ENCODE data around the gene NT5C1A. TPM values are rescaled to one million over a fixed set of nuclear protein-coding genes. Genes with fewer than 3 reads are reported as not detected.

NT5C1A gene
- total RNA-seq, 1 experiment from 2014 or later: not detected

DNA sequence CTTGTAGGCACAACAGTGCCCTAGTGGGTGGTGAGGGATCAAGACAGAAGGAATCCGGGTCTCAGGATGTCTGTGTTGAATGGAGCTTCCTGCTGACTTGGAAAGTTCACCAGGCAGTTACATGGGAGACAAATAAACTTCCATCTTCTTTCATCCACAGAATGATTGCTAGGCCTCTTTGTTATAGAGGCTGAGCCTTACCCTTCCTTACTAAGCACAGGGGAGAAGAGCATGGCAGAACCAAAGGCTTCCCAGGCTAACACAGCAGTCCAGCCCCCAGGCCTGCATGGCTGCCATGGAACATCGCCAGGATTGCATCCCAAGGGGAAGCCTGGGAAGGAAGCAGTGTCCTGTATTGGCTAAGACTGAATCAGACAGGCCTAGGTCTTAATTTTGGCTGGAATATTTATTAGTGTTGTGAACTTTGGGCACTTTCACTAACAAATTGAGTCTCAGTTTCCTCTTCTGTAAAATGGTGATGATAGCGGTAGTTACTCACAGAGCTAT, 51.2 kb downstream of the NT5C1A start:
- no peak overlapping the region for H3K23ac ChIP-seq (ENCODE audit: insufficient read length, low read depth, low read length)
- H4K8ac ChIP-seq (replicated peaks; ENCODE audit: insufficient read length, low read depth, low read length): no peak overlapping the region
- no peak overlapping the region for H3K4me2 ChIP-seq (ENCODE audit: insufficient read depth, insufficient read length, low read length)
- Mint-ChIP-seq H3K27ac (no peak overlapping the region), H3K36me3 (ENCODE audit: insufficient read depth in 1 of 3, low read depth in 3 of 3) (no peaks in the 10 kb centered on the region), H3K4me1 (no peaks in the 10 kb centered on the region), H3K9me3 (no peaks in the 10 kb centered on the region), H3K4me3 (no peak overlapping the region), H3K27me3 (ENCODE audit: low read depth) (peaks cover 76% of the 10 kb centered on the region)
- H3K23me2 ChIP-seq (ENCODE audit: insufficient read length, low read depth, low read length, poor library complexity, severe bottlenecking): no peaks in the 10 kb centered on the region
- H2BK120ac ChIP-seq (ENCODE audit: low read depth, low read length, poor library complexity, severe bottlenecking): no peak overlapping the region
- no peak overlapping the region for H3K14ac ChIP-seq (ENCODE audit: insufficient read depth, low read length)
- H2BK5ac ChIP-seq (ENCODE audit: insufficient read length, low read length): no peak overlapping the region
- H3K18ac ChIP-seq (ENCODE audit: insufficient read length, low read depth, low read length): no peak overlapping the region
- H3K9me3 ChIP-seq (ENCODE audit: control insufficient read depth, low read depth, low read length): no peaks in the 10 kb centered on the region
- H2BK12ac ChIP-seq (ENCODE audit: insufficient read length, low read depth, low read length): no peak overlapping the region
- no peak overlapping the region for H4K91ac ChIP-seq (ENCODE audit: insufficient read length, low read depth, low read length)
- H3K4ac ChIP-seq (ENCODE audit: low read depth, low read length): no peak overlapping the region
- H3K4me1 ChIP-seq (ENCODE audit: insufficient read depth, low read length): no peaks in the 10 kb centered on the region
- H2BK20ac ChIP-seq (ENCODE audit: low read depth, low read length, poor library complexity, severe bottlenecking): no peak overlapping the region
- no peaks in the 10 kb centered on the region for H3K27me3 ChIP-seq (ENCODE audit: insufficient read depth, low read length)
- no peak for DNase-seq
- H2AFZ ChIP-seq (ENCODE audit: low read length): no peak overlapping the region
- WGBS (ENCODE audit: extremely low coverage, insufficient read length, low lambda C conversion rate): no CpG with 5 or more reads among the region's 3 CpGs
- H2BK15ac ChIP-seq (ENCODE audit: low read depth, low read length): no peak overlapping the region
- no peaks in the 10 kb centered on the region for H3K79me2 ChIP-seq (ENCODE audit: insufficient read depth, low read length)
- no peaks in the 10 kb centered on the region for H3K79me1 ChIP-seq (ENCODE audit: insufficient read depth, low read depth, low read length, poor library complexity, severe bottlenecking)
- no peaks in the 10 kb centered on the region for H4K20me1 ChIP-seq (ENCODE audit: control insufficient read depth, insufficient read depth, insufficient read length)
- no peak overlapping the region for H3T11ph ChIP-seq (ENCODE audit: low read length)
- H3K9ac ChIP-seq (ENCODE audit: extremely low read depth, insufficient read length, low read length): no peak overlapping the region
- no peak overlapping the region for H3K56ac ChIP-seq (ENCODE audit: insufficient read length, low read depth, low read length)
- H2AK5ac ChIP-seq (ENCODE audit: insufficient read length, low read length): no peak overlapping the region
- H3K27ac ChIP-seq (ENCODE audit: insufficient read length, low read depth, low read length): no peak overlapping the region
- no peak overlapping the region for H4K5ac ChIP-seq (ENCODE audit: insufficient read length, low read depth, low read length)
- TF ChIP-seq, protein P1, sequence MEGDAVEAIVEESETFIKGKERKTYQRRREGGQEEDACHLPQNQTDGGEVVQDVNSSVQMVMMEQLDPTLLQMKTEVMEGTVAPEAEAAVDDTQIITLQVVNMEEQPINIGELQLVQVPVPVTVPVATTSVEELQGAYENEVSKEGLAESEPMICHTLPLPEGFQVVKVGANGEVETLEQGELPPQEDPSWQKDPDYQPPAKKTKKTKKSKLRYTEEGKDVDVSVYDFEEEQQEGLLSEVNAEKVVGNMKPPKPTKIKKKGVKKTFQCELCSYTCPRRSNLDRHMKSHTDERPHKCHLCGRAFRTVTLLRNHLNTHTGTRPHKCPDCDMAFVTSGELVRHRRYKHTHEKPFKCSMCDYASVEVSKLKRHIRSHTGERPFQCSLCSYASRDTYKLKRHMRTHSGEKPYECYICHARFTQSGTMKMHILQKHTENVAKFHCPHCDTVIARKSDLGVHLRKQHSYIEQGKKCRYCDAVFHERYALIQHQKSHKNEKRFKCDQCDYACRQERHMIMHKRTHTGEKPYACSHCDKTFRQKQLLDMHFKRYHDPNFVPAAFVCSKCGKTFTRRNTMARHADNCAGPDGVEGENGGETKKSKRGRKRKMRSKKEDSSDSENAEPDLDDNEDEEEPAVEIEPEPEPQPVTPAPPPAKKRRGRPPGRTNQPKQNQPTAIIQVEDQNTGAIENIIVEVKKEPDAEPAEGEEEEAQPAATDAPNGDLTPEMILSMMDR (conservative IDR thresholded peaks at IDR 0.05): no peak
